Osteocyte (in vitro differentiated cells): ENCODE data around the gene TMEM151B. TPM values are rescaled to one million over a fixed set of nuclear protein-coding genes. Genes with fewer than 3 reads are reported as not detected.

Experiments used
- DNase-seq: peaks from one replicate; pipeline ENCODE4 v3.0.0; 2021; ENCODE audit warnings: mixed read lengths; ENCODE audit not compliant: unreplicated experiment; ENCODE audit errors: extremely low spot score
- H3K27ac Mint-ChIP-seq: one replicate; pipeline ENCODE4 v1.8.0; 2021; ENCODE audit warnings: mild to moderate bottlenecking, mixed read lengths; ENCODE audit not compliant: unreplicated experiment
- H3K27me3 Mint-ChIP-seq: one replicate; pipeline ENCODE4 v1.8.0; 2021; ENCODE audit warnings: mixed read lengths; ENCODE audit not compliant: unreplicated experiment
- H3K36me3 Mint-ChIP-seq: one replicate; pipeline ENCODE4 v1.8.0; 2021; ENCODE audit warnings: mixed read lengths; ENCODE audit not compliant: unreplicated experiment
- H3K4me1 Mint-ChIP-seq: one replicate; pipeline ENCODE4 v1.8.0; 2021; ENCODE audit warnings: mixed read lengths; ENCODE audit not compliant: unreplicated experiment
- H3K4me3 Mint-ChIP-seq: one replicate; pipeline ENCODE4 v1.8.0; 2021; ENCODE audit warnings: mild to moderate bottlenecking, moderate library complexity, mixed read lengths; ENCODE audit not compliant: unreplicated experiment
- H3K9me3 Mint-ChIP-seq: one replicate; pipeline ENCODE4 v1.8.0; 2021; ENCODE audit warnings: mixed read lengths; ENCODE audit not compliant: unreplicated experiment
- CTCF ChIP-seq: fragments of 200-600 bp; sonication (generic); IDR thresholded peaks from 2 replicates; pipeline ENCODE4 v1.5.0; 2021; ENCODE audit warnings: antibody characterized with exemption, mild to moderate bottlenecking, moderate library complexity
- total RNA-seq: library from RNA; stranded (reverse); gene quantifications from 2 replicates; pipeline ENCODE4 v1.2.1, GENCODE V29; 2021

TMEM151B gene
- total RNA-seq, 1 donor from 2014 or later: not detected

DNA sequence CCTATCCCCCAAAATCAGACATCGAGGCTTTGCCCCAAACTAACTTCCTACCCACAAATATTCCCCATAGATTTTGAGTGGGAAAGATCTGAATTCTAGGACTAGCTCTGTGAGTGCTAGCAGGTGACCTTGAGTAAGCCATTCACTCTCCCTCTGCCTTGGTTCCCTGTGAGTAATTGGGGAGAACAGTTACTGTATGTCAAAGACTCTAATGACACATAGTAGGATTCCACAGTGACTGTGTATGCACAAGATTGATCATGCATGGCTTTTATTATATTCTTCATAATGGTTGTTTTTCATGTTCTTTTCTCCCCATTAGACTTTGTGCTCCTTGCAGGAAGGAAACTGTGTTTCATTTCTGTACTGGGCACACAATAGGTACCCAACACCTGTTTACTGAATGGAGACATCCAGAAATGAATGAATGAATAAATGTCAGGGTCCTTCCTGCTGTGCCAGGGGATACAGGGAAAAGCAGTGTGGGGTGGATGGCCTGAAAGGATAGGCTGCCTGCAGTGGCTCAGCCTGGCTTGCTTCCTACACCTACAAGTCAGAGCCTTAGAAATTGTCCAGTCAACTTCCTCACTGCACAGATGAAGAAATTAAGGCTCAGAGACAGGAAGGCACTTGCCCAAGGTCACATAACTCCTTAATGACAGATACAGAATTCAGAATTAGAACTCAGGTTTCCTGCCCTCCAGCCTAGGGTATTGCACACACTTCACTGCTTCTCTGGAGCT, 901 bp upstream of the TMEM151B start:
- Mint-ChIP-seq H3K27ac (no peak overlapping the region), H3K4me3 (peak overlapping the region; percentile 66), H3K9me3 (no peaks in the 10 kb centered on the region), H3K27me3 (peaks cover 42% of the 10 kb centered on the region), H3K4me1 (peaks cover 9% of the 10 kb centered on the region), H3K36me3 (no peaks in the 10 kb centered on the region)
- no peak for DNase-seq
- no peak for TF ChIP-seq CTCF

- Mint-ChIP-seq H3K36me3 (no peaks in the 10 kb centered on the region), H3K27ac (no peak overlapping the region), H3K9me3 (no peaks in the 10 kb centered on the region), H3K4me1 (peaks cover 4% of the 10 kb centered on the region), H3K4me3 (peak overlapping the region; percentile 62), H3K27me3 (peaks cover 43% of the 10 kb centered on the region)
- no peak for TF ChIP-seq CTCF
- no peak for DNase-seq
Observed at GRCh38 chr6:44270526-44271405, 516 bp downstream of the TMEM151B start.

DNA sequence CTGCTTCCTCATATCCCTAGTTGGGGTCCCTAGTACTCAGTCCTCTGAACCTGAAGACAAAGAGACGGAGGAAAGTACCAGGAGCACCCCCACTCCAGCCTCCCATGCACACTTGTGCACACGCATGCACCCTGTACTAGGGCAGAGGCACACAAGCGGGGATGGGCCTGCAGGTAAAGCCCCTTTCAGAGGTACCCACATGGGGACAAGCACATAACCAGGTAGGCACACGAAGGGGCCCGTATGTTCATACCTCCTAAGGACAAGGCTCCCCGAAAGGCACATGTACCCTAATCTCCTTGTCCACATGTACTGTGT, 1.1 kb downstream of the TMEM151B start:
- H3K9me3 Mint-ChIP-seq: no peaks in the 10 kb centered on the region
- no peak for TF ChIP-seq CTCF
- H3K4me3 Mint-ChIP-seq: peak overlapping the region; percentile 62
- no peaks in the 10 kb centered on the region for H3K36me3 Mint-ChIP-seq
- peaks cover 43% of the 10 kb centered on the region for H3K27me3 Mint-ChIP-seq
- DNase-seq: no peak
- peaks cover 4% of the 10 kb centered on the region for H3K4me1 Mint-ChIP-seq
- no peak overlapping the region for H3K27ac Mint-ChIP-seq

DNA sequence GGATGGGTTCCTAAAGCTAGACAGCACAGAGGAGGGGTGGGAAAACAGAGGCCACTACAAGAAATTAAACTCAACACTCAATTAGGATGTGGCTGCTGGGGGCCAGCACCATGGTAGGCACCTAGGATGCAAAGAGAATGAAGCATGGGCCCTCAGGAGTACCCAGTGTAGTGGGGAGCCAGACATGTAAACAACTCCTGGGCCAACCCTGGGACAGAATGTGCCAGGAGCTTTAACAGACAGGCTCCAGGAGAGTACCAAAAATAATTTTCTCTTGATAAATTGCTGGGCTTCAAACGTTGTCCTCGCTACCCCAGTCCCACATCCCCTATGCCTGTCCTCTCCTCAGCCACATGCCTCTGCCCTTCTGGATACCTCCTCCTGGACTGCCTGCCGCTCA, 1.7 kb downstream of the TMEM151B start:
- no peak for DNase-seq
- Mint-ChIP-seq H3K4me3 (peak overlapping the region; percentile 50), H3K27me3 (peaks cover 43% of the 10 kb centered on the region), H3K36me3 (no peaks in the 10 kb centered on the region), H3K9me3 (no peaks in the 10 kb centered on the region), H3K27ac (no peak overlapping the region), H3K4me1 (peaks cover 4% of the 10 kb centered on the region)
- no peak for TF ChIP-seq CTCF

DNA sequence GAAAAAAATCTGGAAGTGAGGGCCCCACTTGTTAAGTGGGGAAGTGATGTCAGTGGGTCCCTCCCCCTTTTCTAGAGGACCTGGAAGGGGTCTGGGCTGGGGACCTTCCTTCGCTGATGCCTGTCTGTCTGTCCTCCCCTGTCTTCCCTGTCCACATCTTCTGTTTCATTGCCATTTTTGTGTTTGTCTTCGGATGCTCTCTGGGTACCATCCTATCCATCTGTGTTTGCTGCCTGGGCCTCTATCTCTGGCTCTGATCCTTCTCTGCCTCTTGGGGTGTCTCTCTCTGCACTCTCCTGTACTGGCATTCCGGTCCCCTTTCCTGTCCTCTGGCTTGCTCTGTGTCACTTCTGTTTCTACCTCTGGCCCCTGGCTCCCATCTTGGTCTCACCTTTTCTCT, 2.3 kb downstream of the TMEM151B start:
- H3K9me3 Mint-ChIP-seq: no peaks in the 10 kb centered on the region
- DNase-seq: no peak
- no peak for TF ChIP-seq CTCF
- no peaks in the 10 kb centered on the region for H3K36me3 Mint-ChIP-seq
- peaks cover 47% of the 10 kb centered on the region for H3K27me3 Mint-ChIP-seq
- no peak overlapping the region for H3K4me3 Mint-ChIP-seq
- H3K4me1 Mint-ChIP-seq: peaks cover 4% of the 10 kb centered on the region
- no peak overlapping the region for H3K27ac Mint-ChIP-seq
